HUDEP-2 (cell line): ENCODE data around the gene TTC13.
A peak's percentile ranks its signal among the peaks of the same experiment; 100 is the strongest.

Experiments used
- DNase-seq, 76 experiments: peaks; one replicate each; lab custom pipeline; 2025; ENCODE audit not compliant: unreplicated experiment in 76 of 76; lab: John Stamatoyannopoulos, UW

The TTC13 gene

GRCh38 chr1:230992100-230992774 is 13.6 kb upstream of the TTC13 start:
- DNase-seq, result no peak

DNA sequence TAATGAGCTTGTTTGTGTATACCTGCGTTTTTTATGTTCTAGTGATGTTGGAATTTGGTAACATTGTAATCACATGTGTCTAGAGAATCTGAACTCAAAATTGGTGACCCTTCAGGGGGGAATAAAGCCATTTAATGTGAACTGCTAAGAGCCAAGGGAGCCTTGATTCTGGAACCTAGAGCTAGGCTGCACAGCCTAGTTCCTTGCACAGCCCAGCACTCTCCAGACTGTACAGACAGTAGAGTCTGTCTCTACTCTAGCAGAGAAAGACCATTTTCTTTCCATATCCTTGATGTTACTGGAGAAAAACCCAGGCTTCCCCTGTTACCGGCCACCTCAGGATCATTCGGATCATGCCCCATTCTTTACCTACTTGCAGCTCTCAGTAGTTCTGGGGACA is 8.8 kb upstream of the TTC13 start:
- no peak for DNase-seq

GRCh38 chr1:230986976-230987375 is 8.3 kb upstream of the TTC13 start:
- peak in 1 of 76 experiments; percentile 22 for DNase-seq

DNA sequence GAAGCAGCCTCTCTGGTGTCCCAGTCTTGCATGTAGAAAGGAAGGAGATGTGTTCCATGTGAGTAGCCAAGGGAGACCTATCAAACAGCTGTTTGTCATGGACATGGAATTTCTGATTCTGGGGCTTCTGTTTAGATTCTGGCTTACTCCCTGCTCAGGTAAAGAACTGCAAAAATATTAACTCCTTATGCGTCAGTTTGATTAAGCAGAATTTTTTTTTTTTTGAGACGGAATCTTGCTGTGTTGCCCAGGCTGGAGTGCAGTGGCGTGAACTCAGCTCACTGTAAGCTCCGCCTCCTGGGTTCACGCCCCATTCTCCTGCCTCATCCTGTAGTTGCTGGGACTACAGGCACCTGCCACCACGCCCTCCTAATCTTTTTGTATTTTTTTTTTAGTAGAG is 7.0 kb upstream of the TTC13 start:
- DNase-seq, result peak in 18 of 76 experiments; percentile 4 to 57 (median 22)

DNA sequence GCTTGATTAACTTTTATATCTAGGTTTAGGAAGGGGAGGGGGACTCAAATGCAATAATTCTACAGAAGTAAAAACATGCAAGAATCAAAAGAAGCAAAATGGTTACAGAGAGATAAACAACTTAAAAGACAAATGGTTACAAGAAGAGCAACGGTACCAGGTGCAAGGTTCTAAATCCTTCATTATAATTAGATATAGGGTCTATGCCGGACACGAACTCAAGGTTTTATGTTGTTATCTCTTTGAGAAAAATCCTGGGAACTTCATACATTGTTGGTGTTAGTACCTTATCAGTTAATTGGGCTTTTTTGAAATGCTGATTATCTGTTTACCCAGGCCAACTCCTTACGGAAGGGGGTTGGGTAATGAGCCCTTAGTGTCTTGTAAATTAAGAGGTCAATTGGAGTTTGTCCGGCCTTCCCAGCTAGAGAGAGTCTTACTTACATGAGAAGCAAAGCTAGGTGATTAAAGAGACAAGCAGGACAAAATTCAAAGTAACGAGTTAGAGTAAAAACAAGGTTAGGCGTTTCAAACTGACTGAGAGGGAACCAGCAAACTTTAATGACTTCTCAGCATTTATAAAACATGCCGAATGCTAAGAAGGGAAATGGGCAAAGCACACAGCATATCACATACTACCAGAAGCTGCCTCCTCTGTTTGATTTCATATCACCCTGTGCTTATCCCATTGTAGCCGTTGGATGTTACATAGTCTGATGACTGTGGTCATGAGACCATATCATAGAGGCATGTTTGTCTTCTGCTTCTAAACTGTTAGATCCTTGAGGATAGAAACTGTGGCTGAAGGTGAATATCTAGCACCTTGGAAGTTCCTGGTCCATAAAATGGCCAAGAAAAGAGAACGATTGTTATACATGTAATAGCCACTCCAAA is 6.2 kb upstream of the TTC13 start:
- DNase-seq, result peak in 65 of 76 experiments; percentile 16 to 90 (median 62)

DNA sequence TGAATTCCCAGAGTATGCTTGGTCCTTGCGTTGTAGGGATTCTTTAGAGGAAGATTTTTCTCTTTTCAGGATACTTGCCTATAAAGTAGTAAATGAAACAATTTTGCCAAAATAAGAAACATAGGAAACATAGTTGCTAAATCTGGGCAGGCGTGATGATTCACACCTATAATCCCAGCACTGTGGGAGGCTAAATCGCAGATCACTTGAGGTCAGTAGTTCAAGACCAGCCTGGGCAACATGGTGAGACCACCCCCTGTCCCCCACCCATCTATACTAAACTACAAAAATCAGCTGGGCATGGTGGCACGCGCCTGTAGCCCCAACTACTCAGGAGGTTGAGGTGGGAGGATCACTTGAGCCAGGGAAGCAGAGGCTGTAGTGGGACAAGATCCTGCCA is 5.2 kb upstream of the TTC13 start:
- DNase-seq, result no peak

GRCh38 chr1:230982696-230983095 is 4.0 kb upstream of the TTC13 start:
- no peak for DNase-seq

DNA sequence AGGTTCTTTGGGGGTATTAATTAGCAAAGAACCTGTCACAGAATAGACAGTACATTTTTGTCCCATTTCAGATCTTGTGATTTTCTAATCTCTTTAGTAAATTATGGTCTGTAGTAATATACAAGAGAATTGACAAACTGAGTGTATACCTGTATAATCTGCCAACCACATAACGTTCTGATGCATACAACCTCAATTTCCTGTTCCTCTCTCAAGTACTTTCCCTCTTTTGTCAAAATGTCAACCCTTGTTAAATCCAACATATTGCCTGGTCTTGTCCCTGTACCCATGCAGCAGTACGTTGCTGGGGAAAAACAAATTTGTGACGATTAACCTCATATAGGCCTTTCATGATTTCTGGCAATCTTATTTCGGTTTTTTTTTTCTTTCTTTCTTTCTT is 1.3 kb upstream of the TTC13 start:
- DNase-seq, result peak in 1 of 76 experiments; percentile 10

- peak in 1 of 76 experiments; percentile 50 for DNase-seq
Observed at GRCh38 chr1:230979389-230979716, 692 bp upstream of the TTC13 start.

DNA sequence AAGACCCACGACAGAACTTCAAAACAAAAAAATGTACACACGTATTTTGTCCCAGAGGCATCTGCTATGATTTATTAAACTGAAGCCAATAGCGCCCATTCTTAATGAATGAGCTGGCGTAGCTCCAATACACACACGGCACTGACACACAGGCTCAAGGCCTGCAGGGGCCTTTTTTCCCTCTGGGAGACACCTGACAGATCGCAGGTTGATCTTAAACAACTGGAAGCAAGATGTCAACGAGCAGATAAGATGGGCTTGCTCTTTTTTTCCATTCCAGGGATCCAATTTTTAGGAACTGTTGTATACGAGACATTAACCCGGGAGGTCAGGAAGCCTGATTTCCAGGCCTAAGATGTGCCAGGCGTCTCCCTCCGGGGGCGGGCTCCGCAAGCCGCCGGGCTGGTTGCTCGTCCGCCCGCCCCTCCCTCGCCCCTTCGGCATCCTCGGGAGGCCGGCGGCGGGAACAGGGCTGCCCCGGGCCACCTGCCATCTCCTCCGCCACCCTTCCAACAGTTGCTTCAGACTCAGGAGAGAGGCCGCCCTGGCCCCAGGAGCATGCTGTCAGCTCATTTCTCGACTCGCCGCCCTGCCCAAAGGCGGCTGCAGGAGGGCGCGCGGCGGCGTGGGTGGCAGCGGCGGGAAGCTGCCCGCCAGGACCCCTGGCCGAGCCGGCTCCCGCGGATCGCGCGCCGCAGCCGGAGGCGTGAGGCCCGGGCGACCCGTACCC is 735 bp downstream of the TTC13 start:
- DNase-seq, result peak in 37 of 76 experiments; percentile 8 to 64 (median 29)

- DNase-seq, result no peak
Observed at GRCh38 chr1:230976825-230977747, 1.6 kb downstream of the TTC13 start.

DNA sequence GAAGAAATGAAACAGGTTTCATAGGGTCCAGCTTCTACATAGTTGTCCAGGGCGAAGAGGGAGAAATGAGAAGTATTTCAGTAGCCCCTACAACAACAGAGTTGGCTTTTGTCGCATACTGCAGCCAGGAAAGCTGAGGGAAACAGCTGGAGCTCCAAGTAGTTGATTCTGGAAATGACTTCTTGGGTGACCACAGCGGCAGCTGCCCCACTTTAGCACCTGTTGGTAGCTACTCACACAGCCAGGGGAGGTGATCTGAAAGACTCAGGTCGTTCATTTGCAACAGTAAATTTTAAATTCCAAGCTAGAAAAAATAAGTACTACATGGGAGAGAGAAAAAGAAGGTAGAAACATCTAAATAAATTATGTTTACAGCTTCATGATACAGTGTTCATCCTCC is 2.3 kb downstream of the TTC13 start:
- no peak for DNase-seq

GRCh38 chr1:230975636-230976035 is 3.0 kb downstream of the TTC13 start:
- peak in 18 of 76 experiments; percentile 3 to 43 (median 20) for DNase-seq

DNA sequence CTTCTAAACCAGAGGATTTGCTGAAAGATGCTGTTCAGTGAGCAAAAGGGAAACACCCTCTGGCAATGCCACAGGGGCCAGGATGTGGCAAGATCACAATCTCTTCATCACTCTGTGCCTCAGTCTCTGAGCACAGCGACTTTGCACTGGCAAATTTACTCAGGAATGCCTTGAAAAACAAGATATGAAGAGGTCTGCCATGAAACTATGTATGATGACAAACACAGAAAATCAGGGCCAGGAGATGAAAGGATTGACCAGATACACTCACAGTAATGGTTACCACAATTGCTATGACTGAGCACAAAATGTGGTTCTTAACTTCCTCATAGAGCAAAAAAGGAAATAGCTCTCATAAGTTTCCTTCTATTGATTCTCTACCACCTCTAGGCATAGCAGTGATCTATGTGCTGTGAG is 5.8 kb downstream of the TTC13 start:
- DNase-seq, result peak in 1 of 76 experiments; percentile 8

GRCh38 chr1:230971771-230972170 is 6.9 kb downstream of the TTC13 start:
- no peak for DNase-seq

- DNase-seq, result no peak
Observed at GRCh38 chr1:230970432-230970831, 8.2 kb downstream of the TTC13 start.

DNA sequence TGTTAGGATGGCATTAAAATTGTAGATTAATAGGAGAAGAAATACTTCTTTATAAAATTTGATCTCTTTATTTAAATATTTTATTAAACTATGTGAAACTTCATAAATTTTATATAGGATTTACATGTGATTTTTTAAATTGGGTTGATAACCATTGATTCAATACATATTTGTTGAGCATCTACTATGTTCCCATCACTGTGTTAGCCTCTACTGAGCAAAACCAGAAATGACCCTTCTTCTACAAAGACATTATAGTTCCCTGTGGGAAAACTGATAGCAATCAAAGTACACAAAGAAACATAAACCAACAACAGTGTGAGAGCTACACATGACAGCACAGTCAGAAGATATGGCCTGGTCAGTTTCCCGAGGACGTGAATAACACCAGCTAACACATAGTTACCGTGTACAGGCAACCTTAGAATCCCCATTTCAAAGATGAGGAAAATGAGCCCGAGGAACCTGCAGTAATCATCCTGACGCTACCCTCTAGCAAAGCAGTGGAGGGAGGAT is 12.2 kb downstream of the TTC13 start:
- DNase-seq, result no peak

- no peak for DNase-seq
Observed at GRCh38 chr1:230965535-230965934, 13.1 kb downstream of the TTC13 start.

- DNase-seq, result no peak
Observed at GRCh38 chr1:230964896-230965295, 13.8 kb downstream of the TTC13 start.

GRCh38 chr1:230958370-230958769 is 20.3 kb downstream of the TTC13 start:
- DNase-seq, result no peak
